Amniotic epithelial cell (primary cell): ENCODE data around the gene ZBTB16.

Source experiments
- DNase-seq: peaks from one replicate; pipeline ENCODE4 v3.0.0-alpha.2; 2010; ENCODE audit warnings: low read depth

The ZBTB16 gene

GRCh38 chr11:114065094-114065493 is 5.6 kb downstream of the ZBTB16 start:
- no peak for DNase-seq

DNA sequence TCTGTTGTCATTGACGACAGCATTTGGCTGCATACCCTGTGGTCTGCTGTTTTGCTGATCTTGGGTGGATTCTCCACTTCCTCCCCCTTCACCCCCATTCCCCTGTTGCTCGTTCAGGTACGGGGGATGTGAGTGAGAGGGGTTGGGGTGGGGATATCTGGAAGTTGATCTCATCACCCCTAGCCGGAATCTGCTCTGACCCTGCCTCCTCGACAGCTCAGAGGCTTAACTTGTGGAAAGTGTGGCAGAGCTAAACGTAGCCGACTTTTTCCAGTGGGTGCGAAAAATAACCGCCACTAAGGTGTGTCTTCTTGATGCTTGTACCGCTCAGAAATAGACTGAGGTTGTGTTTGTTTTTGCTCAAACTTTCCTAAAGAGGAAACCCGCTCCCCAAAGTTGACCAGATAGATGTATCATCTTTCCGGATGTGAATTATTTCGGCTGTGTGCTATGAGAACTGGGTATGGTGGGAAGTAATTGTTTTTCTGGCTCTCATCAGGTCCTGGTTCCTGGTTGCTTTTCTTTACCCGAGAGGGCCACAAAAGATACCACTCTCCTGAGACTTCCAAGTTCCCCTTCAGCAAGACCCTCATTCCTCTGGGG is 6.6 kb downstream of the ZBTB16 start:
- no peak for DNase-seq

DNA sequence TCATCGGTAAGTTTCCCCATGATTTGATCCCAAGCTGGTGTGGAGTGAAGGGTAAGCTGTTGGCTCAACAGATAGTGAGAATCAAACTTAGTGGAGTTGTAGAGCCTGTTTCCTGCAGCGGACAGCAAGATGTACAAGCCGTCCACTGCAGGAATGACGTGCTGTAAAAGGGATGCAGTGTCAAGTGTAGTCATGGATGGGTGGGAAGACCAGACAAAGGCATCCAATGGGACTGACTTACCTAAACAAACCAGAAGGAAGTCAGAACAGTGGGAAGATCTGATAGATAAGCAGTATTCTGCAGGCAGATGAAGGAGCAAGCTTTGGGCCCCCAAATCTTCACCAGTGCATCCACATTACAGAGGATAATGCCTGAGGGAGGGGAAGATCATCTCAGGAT is 8.8 kb downstream of the ZBTB16 start:
- DNase-seq, result no peak

GRCh38 chr11:114070464-114071139 is 11.1 kb downstream of the ZBTB16 start:
- DNase-seq, result no peak

GRCh38 chr11:114073007-114073827 is 13.7 kb downstream of the ZBTB16 start:
- DNase-seq, result no peak

DNA sequence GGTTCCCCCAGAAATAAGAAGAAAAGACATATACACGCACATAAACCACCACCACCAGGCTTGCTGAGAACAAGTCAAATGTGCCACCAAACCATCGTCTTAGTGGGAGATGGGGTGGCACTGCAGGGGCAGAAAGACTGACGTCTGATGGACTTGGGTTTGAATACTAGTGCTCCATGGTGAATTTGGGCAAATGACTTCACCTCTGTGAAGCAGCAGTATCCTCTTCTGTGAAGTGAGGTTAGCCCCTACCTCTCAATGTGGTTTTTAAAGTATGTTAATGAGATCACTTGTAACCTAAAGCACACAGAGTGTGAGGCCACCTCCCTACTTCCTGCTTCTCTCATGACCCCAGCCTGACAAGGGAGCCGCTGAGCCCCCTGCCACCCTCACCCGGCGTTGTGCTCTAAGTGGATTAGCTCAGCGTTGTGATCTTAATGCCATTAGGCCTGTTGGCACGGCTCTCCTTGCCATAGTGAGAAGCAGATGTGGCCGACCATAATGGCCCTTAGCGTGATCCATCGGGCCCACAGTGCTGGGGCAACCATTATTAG is 14.4 kb downstream of the ZBTB16 start:
- no peak for DNase-seq

GRCh38 chr11:114074546-114075343 is 15.2 kb downstream of the ZBTB16 start:
- DNase-seq, result no peak

GRCh38 chr11:114075344-114075610 is 15.8 kb downstream of the ZBTB16 start:
- no peak for DNase-seq

DNA sequence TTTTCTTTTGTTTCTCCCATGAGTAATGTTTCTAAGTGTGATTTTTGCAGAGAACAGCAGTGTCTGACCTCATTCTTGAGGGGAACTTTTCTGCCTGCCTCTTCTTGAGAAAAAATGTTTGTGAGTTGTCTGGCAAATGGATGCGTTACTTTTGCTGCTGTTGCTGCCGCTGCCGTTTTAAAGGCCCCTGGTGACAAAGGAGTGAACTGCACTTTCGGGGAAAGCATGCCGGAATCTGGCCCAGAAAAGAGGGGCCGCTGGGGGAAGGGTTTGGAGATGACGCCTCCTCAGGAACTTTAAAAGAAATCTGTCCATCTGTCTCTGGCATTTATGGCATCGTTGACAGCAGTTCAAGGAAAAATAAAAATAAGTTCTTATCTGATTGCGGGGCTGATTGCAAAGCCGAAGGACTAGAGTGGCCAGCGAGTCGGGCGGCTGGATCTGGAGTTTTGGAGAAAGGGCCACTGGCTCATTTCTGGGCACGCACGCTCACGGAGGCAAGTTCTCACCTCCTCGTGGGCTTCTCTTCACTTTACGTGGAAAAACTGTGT is 16.5 kb downstream of the ZBTB16 start:
- peak; percentile 89 for DNase-seq

- no peak for DNase-seq
Measured at GRCh38 chr11:114076921-114077331, 17.4 kb downstream of the ZBTB16 start.

DNA sequence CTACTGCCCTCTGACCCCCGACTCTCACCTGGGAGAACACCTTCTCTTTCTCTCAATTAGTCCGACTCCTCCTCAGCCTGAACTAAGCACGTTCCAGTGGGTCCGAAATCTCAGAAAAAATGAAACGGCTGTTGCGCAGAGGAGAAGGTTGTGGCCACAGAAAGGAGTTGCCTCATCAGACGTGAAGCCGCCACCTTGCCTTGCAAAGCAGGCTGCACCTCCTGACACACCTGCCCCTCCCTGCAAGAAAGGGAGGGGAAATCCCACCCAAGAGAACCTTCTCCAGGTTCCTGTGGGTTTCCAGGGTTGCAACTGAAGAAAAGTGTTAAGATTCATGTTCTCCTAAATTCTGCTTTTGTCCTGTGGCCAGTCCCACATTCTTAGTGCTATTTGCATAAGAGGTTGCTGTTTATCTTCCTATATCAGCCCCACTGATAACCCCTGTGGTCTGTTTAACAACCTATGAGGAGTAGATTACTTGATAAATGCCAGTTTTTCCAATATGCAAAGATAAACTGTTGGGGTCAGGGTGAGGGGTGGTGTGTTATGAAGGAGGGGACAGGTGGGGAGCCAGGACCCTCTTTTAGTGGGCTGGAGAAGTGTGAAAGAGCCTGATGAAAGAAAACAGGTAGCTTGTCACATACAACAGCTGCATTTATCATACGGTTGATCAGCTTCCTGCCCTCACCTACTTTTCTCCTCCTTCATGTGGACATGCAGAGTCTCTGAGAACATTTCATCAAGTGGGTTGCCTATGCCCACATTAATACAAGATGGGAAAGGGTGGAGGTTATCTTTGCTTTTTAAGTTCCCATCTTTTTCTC is 18.2 kb downstream of the ZBTB16 start:
- no peak for DNase-seq

GRCh38 chr11:114078423-114078822 is 18.9 kb downstream of the ZBTB16 start:
- DNase-seq, result no peak

DNA sequence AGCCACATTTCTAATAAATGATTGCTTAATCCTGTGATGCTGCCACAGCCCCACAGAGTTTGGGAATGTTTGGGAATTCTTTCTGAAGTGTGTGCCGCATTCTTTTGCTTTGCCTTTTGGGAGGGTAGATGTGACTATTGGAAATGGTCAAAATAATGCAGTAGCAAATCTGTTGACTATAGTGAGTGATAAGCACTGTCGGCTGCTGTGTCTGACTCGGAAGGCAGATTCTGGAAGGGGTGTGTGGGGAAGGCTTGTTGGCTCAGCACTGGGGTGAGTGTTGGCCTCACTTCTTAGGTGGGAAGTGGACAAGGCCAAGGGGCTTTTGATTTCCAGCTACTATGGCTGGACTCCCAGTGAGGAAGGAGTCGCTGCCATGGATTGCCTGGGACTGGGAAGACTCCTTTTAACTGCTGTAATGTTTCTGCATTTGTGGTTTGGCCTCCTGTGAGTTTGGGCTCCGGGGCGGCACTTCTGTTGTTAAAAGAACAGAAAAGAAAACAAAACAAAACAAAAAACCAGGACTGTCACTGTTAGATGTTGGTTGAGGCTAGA is 20.1 kb downstream of the ZBTB16 start:
- peak; percentile 45 for DNase-seq

- peak; percentile 66 for DNase-seq
Measured at GRCh38 chr11:114080219-114080618, 20.7 kb downstream of the ZBTB16 start.

DNA sequence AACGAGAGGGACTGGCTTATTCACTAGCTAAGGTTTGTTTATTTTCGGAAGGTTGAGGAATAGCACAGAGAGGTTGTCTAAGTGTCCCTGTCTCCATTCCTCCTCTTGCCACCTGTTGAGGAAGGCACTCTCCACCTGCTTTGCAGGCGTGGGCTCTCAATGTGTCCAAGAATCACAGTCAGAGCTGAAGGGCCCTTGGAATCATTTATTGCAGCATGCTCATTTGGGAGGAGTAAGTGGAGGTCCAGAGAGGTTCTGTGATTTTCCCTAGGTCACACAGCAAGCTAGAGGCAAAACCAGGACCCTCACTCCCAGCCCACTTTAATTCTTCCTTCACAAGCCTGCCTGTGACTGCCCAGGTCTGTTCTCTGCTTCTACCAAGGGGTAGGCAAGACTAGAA is 21.3 kb downstream of the ZBTB16 start:
- DNase-seq, result no peak

- peak; percentile 97 for DNase-seq
Measured at GRCh38 chr11:114081641-114082414, 22.3 kb downstream of the ZBTB16 start.

DNA sequence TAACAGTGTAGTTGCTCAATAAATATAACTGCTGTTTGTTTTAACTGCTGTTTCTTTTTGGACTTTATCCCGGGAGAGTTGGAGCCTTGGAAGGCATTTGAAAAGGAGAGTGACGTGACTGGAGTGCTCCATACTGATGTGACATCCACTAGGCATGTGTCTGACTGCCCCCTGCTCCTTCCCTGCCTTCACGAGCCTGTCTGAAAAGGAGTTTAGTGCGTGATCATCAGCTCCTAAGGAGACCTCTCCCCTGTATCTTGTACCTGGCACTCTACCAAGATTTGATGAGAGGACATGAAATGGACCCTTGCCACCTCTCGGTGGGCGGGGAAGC is 22.9 kb downstream of the ZBTB16 start:
- DNase-seq, result peak; percentile 59

DNA sequence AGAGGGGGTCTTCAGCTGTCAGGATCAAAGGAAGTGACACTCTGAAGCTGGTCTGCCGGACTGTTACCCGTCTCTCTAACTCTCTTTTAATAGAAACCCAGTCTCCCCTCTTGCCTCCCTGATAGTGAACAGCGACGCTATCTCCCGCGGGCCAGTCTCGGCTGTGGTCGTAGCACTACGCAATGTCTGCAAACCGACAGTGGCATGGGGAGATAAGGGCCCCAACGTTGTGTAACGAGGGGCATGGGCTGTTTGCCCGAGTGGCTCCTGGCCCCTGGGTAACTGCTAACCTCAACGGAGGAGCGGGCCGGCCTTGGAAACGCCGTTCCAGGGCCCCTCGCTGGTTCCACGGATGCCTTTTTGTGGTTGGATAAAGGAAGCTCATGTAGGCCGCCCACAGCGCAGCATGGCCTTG is 23.3 kb downstream of the ZBTB16 start:
- DNase-seq, result peak; percentile 71

GRCh38 chr11:114083391-114084252 is 24.1 kb downstream of the ZBTB16 start:
- no peak for DNase-seq
